Measurements from ENCODE around the gene ACO1.

DNA sequence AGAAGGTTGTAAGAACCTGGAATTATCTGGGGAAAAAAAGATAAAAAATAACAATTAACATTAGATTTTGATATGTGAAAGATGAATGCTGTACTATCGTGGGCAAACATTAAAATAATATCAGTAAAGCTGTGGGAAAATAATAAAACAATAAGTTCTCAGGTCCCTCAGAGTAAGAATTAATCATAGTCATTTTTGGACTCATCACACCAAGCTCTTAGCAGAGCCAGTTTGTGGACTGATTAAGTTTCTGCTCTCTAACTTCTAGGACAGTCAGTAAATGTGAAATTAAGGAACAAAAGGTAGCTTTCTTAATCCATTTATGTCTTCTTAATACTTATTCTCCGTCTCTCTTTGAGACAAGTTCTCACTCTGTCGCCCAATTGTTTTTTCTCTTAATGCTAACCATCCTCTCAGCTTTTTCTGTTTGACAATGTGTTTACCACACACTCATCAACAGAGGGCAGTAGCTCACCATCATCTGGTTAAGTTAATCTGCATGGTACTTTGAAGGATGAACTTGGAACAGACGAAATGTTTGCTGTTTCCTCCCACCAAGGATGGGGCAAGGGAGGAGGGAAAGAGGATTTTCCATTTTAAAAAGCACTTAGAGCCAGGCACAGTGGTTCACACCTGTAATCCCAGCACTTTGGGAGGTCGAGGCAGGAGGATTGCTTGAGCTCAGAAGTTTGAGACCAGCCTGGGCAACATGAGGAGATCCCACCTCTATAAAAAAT is 5.3 kb upstream of the ACO1 start:
- TF ChIP-seq, protein P1, sequence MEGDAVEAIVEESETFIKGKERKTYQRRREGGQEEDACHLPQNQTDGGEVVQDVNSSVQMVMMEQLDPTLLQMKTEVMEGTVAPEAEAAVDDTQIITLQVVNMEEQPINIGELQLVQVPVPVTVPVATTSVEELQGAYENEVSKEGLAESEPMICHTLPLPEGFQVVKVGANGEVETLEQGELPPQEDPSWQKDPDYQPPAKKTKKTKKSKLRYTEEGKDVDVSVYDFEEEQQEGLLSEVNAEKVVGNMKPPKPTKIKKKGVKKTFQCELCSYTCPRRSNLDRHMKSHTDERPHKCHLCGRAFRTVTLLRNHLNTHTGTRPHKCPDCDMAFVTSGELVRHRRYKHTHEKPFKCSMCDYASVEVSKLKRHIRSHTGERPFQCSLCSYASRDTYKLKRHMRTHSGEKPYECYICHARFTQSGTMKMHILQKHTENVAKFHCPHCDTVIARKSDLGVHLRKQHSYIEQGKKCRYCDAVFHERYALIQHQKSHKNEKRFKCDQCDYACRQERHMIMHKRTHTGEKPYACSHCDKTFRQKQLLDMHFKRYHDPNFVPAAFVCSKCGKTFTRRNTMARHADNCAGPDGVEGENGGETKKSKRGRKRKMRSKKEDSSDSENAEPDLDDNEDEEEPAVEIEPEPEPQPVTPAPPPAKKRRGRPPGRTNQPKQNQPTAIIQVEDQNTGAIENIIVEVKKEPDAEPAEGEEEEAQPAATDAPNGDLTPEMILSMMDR (IDR thresholded peaks at IDR 0.05): peak; percentile 55 to 96 (median 84)
- TF ChIP-seq POLR2A (IDR thresholded peaks at IDR 0.05): no peak

Data from adrenal gland (tissue), 5 donors.